Mesothelial cell of epicardium (in vitro differentiated cells): ENCODE data around the gene LUZP1. TPM values are rescaled to one million over a fixed set of nuclear protein-coding genes. Genes with fewer than 3 reads are reported as not detected.
A peak's percentile ranks its signal among the peaks of the same experiment; 100 is the strongest.

Experiments used
- DNase-seq, 2 experiments: peaks; one replicate each; pipeline ENCODE4 v3.0.0; 2021; ENCODE audit warnings: low spot score in 2 of 2; ENCODE audit not compliant: unreplicated experiment in 2 of 2
- H3K27ac Mint-ChIP-seq: 2 replicates; pipeline ENCODE4 v1.8.0; 2021; ENCODE audit warnings: mixed read lengths
- H3K27me3 Mint-ChIP-seq: 2 replicates; pipeline ENCODE4 v1.8.0; 2021; ENCODE audit warnings: low read depth, mixed read lengths
- H3K36me3 Mint-ChIP-seq: 2 replicates; pipeline ENCODE4 v1.8.0; 2021; ENCODE audit warnings: mixed read lengths
- H3K4me1 Mint-ChIP-seq: 2 replicates; pipeline ENCODE4 v1.8.0; 2021; ENCODE audit warnings: mixed read lengths
- H3K4me3 Mint-ChIP-seq: 2 replicates; pipeline ENCODE4 v1.8.0; 2021; ENCODE audit warnings: mild to moderate bottlenecking, moderate library complexity, mixed read lengths
- H3K9me3 Mint-ChIP-seq: 2 replicates; pipeline ENCODE4 v1.8.0; 2021; ENCODE audit warnings: mixed read lengths
- total RNA-seq: library from RNA; stranded (reverse); gene quantifications from 3 replicates; pipeline ENCODE4 v1.2.1, GENCODE V29; 2021
- TF ChIP-seq, protein P1 (sequence below): fragments of 200-600 bp; sonication (generic); IDR thresholded peaks from one replicate; pipeline ENCODE4 v1.5.0; 2021; ENCODE audit warnings: antibody characterized with exemption; ENCODE audit not compliant: unreplicated experiment

Gene LUZP1
- total RNA-seq, 1 donor from 2014 or later, result 67.6 TPM

GRCh38 chr1:23168079-23168444, 594 bp downstream of the LUZP1 start:
- Mint-ChIP-seq H3K4me1 (peaks cover 33% of the 10 kb centered on the region), H3K27me3 (no peaks in the 10 kb centered on the region), H3K36me3 (no peaks in the 10 kb centered on the region), H3K27ac (peak overlapping the region; percentile 99), H3K9me3 (no peaks in the 10 kb centered on the region), H3K4me3 (peak overlapping the region; percentile 99)
- DNase-seq, result no peak
- TF ChIP-seq, protein P1, sequence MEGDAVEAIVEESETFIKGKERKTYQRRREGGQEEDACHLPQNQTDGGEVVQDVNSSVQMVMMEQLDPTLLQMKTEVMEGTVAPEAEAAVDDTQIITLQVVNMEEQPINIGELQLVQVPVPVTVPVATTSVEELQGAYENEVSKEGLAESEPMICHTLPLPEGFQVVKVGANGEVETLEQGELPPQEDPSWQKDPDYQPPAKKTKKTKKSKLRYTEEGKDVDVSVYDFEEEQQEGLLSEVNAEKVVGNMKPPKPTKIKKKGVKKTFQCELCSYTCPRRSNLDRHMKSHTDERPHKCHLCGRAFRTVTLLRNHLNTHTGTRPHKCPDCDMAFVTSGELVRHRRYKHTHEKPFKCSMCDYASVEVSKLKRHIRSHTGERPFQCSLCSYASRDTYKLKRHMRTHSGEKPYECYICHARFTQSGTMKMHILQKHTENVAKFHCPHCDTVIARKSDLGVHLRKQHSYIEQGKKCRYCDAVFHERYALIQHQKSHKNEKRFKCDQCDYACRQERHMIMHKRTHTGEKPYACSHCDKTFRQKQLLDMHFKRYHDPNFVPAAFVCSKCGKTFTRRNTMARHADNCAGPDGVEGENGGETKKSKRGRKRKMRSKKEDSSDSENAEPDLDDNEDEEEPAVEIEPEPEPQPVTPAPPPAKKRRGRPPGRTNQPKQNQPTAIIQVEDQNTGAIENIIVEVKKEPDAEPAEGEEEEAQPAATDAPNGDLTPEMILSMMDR, result no peak

- TF ChIP-seq, protein P1, result no peak
- H3K27ac Mint-ChIP-seq, result peak overlapping the region; percentile 94
Measured at GRCh38 chr1:23167353-23168078, 1.1 kb downstream of the LUZP1 start.

DNA sequence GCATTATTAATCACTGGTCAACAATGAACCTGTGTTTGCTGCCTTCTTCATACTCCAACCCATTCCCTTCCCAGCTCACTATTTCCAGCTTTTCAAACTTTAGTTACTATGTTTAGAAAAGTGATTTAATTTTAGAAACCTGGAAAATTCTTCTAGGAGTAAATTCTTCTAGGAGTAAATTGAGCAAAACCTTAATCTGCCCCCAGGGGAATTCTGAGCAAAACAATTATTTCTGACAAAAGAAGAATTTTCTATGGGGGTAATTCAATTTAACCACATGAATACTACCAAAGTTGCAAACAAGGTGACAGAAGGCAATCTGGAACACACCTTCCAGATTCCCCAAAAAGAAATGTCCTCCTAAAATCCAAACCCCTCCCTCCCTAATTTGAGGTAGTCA, 1.8 kb downstream of the LUZP1 start:
- Mint-ChIP-seq H3K27me3 (no peaks in the 10 kb centered on the region), H3K27ac (peak overlapping the region; percentile 94), H3K36me3 (no peaks in the 10 kb centered on the region), H3K9me3 (no peaks in the 10 kb centered on the region), H3K4me1 (peaks cover 33% of the 10 kb centered on the region), H3K4me3 (peak overlapping the region; percentile 88)
- TF ChIP-seq, protein P1, result no peak
- DNase-seq, result no peak

More at GRCh38 chr1:23167353-23168078, 1.1 kb downstream of the LUZP1 start:
- peak; percentile 54 to 72 for DNase-seq
- peak overlapping the region; percentile 99 for H3K4me3 Mint-ChIP-seq
- H3K36me3 Mint-ChIP-seq, result no peaks in the 10 kb centered on the region
- no peaks in the 10 kb centered on the region for H3K9me3 Mint-ChIP-seq
- peaks cover 33% of the 10 kb centered on the region for H3K4me1 Mint-ChIP-seq
- no peaks in the 10 kb centered on the region for H3K27me3 Mint-ChIP-seq

DNA sequence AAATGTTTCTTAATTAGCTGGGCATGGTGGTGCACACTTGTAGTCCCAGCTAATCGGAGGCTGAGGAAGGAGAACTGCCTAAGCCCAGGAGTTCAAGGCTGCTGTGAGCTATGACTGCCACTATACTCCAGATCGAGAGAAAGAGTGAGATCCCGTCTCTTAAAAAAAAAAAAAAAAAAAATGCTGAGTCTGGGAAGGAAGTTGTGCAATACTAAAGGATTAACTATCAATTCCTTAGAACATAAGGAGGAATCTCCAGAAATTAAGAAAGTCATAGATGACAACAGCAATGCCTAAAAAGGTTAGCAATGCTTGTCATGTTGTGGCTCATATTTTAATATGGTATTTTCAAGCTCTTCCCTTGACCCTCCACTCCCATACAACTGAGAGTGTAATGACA, 5.3 kb downstream of the LUZP1 start:
- peak overlapping the region; percentile 60 for H3K27ac Mint-ChIP-seq
- no peaks in the 10 kb centered on the region for H3K36me3 Mint-ChIP-seq

GRCh38 chr1:23159963-23160877, 8.4 kb downstream of the LUZP1 start:
- Mint-ChIP-seq H3K4me3 (no peak overlapping the region), H3K4me1 (peaks cover 19% of the 10 kb centered on the region), H3K36me3 (no peaks in the 10 kb centered on the region), H3K9me3 (no peaks in the 10 kb centered on the region), H3K27ac (peak overlapping the region; percentile 23), H3K27me3 (no peaks in the 10 kb centered on the region)
- TF ChIP-seq, protein P1, result no peak
- no peak for DNase-seq

More for the DNA sequence above, 5.3 kb downstream of the LUZP1 start:
- no peak for DNase-seq
- Mint-ChIP-seq H3K4me3 (no peak overlapping the region), H3K4me1 (peaks cover 38% of the 10 kb centered on the region), H3K9me3 (no peaks in the 10 kb centered on the region), H3K27me3 (no peaks in the 10 kb centered on the region)
- TF ChIP-seq, protein P1, result no peak
